Liver (tissue), 3 donors: Measurements from ENCODE around the gene HIP1.

ENCODE experiments used
- ATF3 ChIP-seq: IDR thresholded peaks from 2 replicates; pipeline ENCODE4 v1.6.1; 2016; ENCODE audit warnings: antibody characterized with exemption
- CTCF ChIP-seq: fragments of 150-350 bp; IDR thresholded peaks from 2 replicates; pipeline ENCODE4 v1.5.1; 2017; ENCODE audit warnings: improper control_type of control experiment, low read depth, low read length; ENCODE audit not compliant: missing input control
- EGR1 ChIP-seq, 2 donors: IDR thresholded peaks; 2 replicates each; pipeline ENCODE4 v1.6.1; 2016 to 2018; ENCODE audit warnings: antibody characterized with exemption in 2 of 2, low read depth in 2 of 2
- HNF4A ChIP-seq, 2 donors: conservative IDR thresholded peaks; 2 replicates each; pipeline ENCODE4 v1.6.1; 2016; ENCODE audit warnings: antibody characterized with exemption in 2 of 2, mild to moderate bottlenecking in 2 of 2
- HNF4G ChIP-seq: IDR thresholded peaks from 2 replicates; pipeline ENCODE4 v1.6.1; 2016; ENCODE audit warnings: antibody characterized with exemption
- MAX ChIP-seq: IDR thresholded peaks from 2 replicates; pipeline ENCODE4 v1.6.1; 2016; ENCODE audit warnings: antibody characterized with exemption
- RAD21 ChIP-seq, 2 donors: IDR thresholded peaks; 2 replicates each; pipeline ENCODE4 v1.6.1; 2016; ENCODE audit warnings: antibody characterized with exemption in 2 of 2, mild to moderate bottlenecking in 2 of 2
- SP1 ChIP-seq: IDR thresholded peaks from 2 replicates; pipeline ENCODE4 v1.6.1; 2018; ENCODE audit warnings: antibody characterized with exemption, mild to moderate bottlenecking
- TAF1 ChIP-seq: conservative IDR thresholded peaks from 2 replicates; pipeline ENCODE4 v1.6.1; 2016; ENCODE audit warnings: antibody characterized with exemption, mild to moderate bottlenecking
- YY1 ChIP-seq: IDR thresholded peaks from 2 replicates; pipeline ENCODE4 v1.6.1; 2016; ENCODE audit warnings: antibody characterized with exemption, mild to moderate bottlenecking
- TF ChIP-seq, protein P1 (sequence below): IDR thresholded peaks from 2 replicates; pipeline ENCODE4 v1.6.1; 2016; ENCODE audit warnings: antibody characterized with exemption, mild to moderate bottlenecking
- donor health status: healthy.
- donor health status: healthy.

- TF ChIP-seq CTCF: no peak
- no peak for TF ChIP-seq TAF1
- no peak for TF ChIP-seq HNF4G
- no peak for TF ChIP-seq RAD21 (IDR thresholded peaks at IDR 0.05)
- TF ChIP-seq, protein P1, sequence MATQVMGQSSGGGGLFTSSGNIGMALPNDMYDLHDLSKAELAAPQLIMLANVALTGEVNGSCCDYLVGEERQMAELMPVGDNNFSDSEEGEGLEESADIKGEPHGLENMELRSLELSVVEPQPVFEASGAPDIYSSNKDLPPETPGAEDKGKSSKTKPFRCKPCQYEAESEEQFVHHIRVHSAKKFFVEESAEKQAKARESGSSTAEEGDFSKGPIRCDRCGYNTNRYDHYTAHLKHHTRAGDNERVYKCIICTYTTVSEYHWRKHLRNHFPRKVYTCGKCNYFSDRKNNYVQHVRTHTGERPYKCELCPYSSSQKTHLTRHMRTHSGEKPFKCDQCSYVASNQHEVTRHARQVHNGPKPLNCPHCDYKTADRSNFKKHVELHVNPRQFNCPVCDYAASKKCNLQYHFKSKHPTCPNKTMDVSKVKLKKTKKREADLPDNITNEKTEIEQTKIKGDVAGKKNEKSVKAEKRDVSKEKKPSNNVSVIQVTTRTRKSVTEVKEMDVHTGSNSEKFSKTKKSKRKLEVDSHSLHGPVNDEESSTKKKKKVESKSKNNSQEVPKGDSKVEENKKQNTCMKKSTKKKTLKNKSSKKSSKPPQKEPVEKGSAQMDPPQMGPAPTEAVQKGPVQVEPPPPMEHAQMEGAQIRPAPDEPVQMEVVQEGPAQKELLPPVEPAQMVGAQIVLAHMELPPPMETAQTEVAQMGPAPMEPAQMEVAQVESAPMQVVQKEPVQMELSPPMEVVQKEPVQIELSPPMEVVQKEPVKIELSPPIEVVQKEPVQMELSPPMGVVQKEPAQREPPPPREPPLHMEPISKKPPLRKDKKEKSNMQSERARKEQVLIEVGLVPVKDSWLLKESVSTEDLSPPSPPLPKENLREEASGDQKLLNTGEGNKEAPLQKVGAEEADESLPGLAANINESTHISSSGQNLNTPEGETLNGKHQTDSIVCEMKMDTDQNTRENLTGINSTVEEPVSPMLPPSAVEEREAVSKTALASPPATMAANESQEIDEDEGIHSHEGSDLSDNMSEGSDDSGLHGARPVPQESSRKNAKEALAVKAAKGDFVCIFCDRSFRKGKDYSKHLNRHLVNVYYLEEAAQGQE: no peak
- TF ChIP-seq ATF3: no peak
- TF ChIP-seq HNF4A (conservative IDR thresholded peaks at IDR 0.05): no peak
- no peak for TF ChIP-seq MAX
- TF ChIP-seq EGR1 (IDR thresholded peaks at IDR 0.05; ENCODE audit: low read depth in 2 of 2): no peak
- no peak for TF ChIP-seq YY1
- TF ChIP-seq SP1: no peak
These were observed 103.7 kb downstream of the HIP1 start for GRCh38 chr7:75635036-75635435.
